WTC11 (cell line): ENCODE results near the gene NTRK1. TPM values are rescaled to one million over a fixed set of nuclear protein-coding genes. Genes with fewer than 3 reads are reported as not detected.

Experiments used
- ATAC-seq: fragments of 200-7000 bp; cut with Tn5 transposase; 2 replicates; pipeline ENCODE4 v1.10.0; 2021; ENCODE audit warnings: mild to moderate bottlenecking, moderate library complexity
- CTCF ChIA-PET: fragments of 300-600 bp; sonication (Branson Sonifier 250); formaldehyde crosslinking; loops from one replicate; lab custom pipeline; 2021; ENCODE audit warnings: antibody characterized with exemption; lab: Charles Lee
- POLR2A ChIA-PET: fragments of 350-600 bp; sonication (Branson Sonifier 250); formaldehyde crosslinking; loops from one replicate; lab custom pipeline; 2021; ENCODE audit warnings: antibody characterized with exemption; lab: Charles Lee
- DNase-seq: peaks from one replicate; pipeline ENCODE4 v3.0.0; 2021; ENCODE audit warnings: low spot score
- H3K27ac Mint-ChIP-seq: 2 replicates; pipeline ENCODE4 v1.8.0; 2021; ENCODE audit warnings: mixed read lengths
- H3K27me3 Mint-ChIP-seq: 2 replicates; pipeline ENCODE4 v1.8.0; 2021; ENCODE audit warnings: low read depth, mild to moderate bottlenecking, moderate library complexity, mixed read lengths
- H3K36me3 Mint-ChIP-seq: 2 replicates; pipeline ENCODE4 v1.8.0; 2021; ENCODE audit warnings: mixed read lengths
- H3K4me1 Mint-ChIP-seq: 2 replicates; pipeline ENCODE4 v1.8.0; 2022; ENCODE audit warnings: mixed read lengths
- H3K4me3 Mint-ChIP-seq: 2 replicates; pipeline ENCODE4 v1.8.0; 2021; ENCODE audit warnings: mild to moderate bottlenecking, moderate library complexity, mixed read lengths
- H3K9me3 Mint-ChIP-seq: 2 replicates; pipeline ENCODE4 v1.8.0; 2021; ENCODE audit warnings: mixed read lengths
- CBFB ChIP-seq: sonication (generic); formaldehyde crosslinking; IDR thresholded peaks from 2 replicates; pipeline ENCODE4 v1.8.1; 2022; ENCODE audit warnings: mild to moderate bottlenecking, low read depth, missing genetic modification reagents
- CDX4 ChIP-seq: fragments of 250-450 bp; sonication (Bioruptor Pico); IDR thresholded peaks from 2 replicates; pipeline ENCODE4 v1.9.0; 2021; ENCODE audit warnings: moderate library complexity, mild to moderate bottlenecking, inconsistent platforms, borderline replicate concordance
- CTCF ChIP-seq: fragments of 200-600 bp; IDR thresholded peaks from 2 replicates; pipeline ENCODE4 v1.8.0; 2022; ENCODE audit warnings: antibody characterized with exemption
- E2F1 ChIP-seq: sonication (generic); formaldehyde crosslinking; IDR thresholded peaks from 2 replicates; pipeline ENCODE4 v1.8.0; 2022; ENCODE audit warnings: mild to moderate bottlenecking, missing genetic modification reagents
- GRHL2 ChIP-seq: fragments of 250-450 bp; sonication (Bioruptor Pico); IDR thresholded peaks from 2 replicates; pipeline ENCODE4 v1.8.0; 2022; ENCODE audit warnings: mild to moderate bottlenecking, moderate library complexity; ENCODE audit not compliant: insufficient replicate concordance, severe bottlenecking
- HMGA2 ChIP-seq: fragments of 250-450 bp; sonication (Bioruptor Pico); IDR thresholded peaks from 2 replicates; pipeline ENCODE4 v1.4.0; 2021; ENCODE audit warnings: mild to moderate bottlenecking, moderate library complexity
- HMGXB4 ChIP-seq: sonication (generic); formaldehyde crosslinking; IDR thresholded peaks from 2 replicates; pipeline ENCODE4 v1.8.1; 2023; ENCODE audit warnings: mild to moderate bottlenecking, moderate library complexity, missing genetic modification reagents
- MYBL2 ChIP-seq: sonication (generic); formaldehyde crosslinking; IDR thresholded peaks from 2 replicates; pipeline ENCODE4 v1.8.1; 2023; ENCODE audit warnings: mild to moderate bottlenecking, moderate library complexity, missing genetic modification reagents
- NFATC4 ChIP-seq: fragments of 250-450 bp; sonication (Bioruptor Pico); IDR thresholded peaks from 2 replicates; pipeline ENCODE4 v1.9.0; 2021; ENCODE audit warnings: mild to moderate bottlenecking
- NR3C1 ChIP-seq: sonication (generic); formaldehyde crosslinking; conservative IDR thresholded peaks from 2 replicates; pipeline ENCODE4 v1.8.1; 2023; ENCODE audit warnings: low read depth, mild to moderate bottlenecking, missing genetic modification reagents
- PRDM15 ChIP-seq: sonication (generic); formaldehyde crosslinking; IDR thresholded peaks from 2 replicates; pipeline ENCODE4 v1.8.0; 2022; ENCODE audit warnings: missing genetic modification reagents
- PRRX2 ChIP-seq: fragments of 250-450 bp; sonication (Bioruptor Pico); IDR thresholded peaks from 2 replicates; pipeline ENCODE4 v1.8.0; 2021; ENCODE audit warnings: mild to moderate bottlenecking
- ZNF121 ChIP-seq: sonication (generic); formaldehyde crosslinking; IDR thresholded peaks from 2 replicates; pipeline ENCODE4 v1.8.0; 2023; ENCODE audit warnings: missing genetic modification reagents
- ZNF219 ChIP-seq: sonication (generic); formaldehyde crosslinking; IDR thresholded peaks from 2 replicates; pipeline ENCODE4 v1.8.0; 2023; ENCODE audit warnings: missing genetic modification reagents, mild to moderate bottlenecking, borderline replicate concordance
- ZNF425 ChIP-seq: fragments of 250-450 bp; sonication (Bioruptor Pico); conservative IDR thresholded peaks from 2 replicates; pipeline ENCODE4 v1.9.0; 2021; ENCODE audit warnings: mild to moderate bottlenecking
- ZNF671 ChIP-seq: fragments of 250-450 bp; sonication (Bioruptor Pico); IDR thresholded peaks from 2 replicates; pipeline ENCODE4 v1.8.0; 2021; ENCODE audit warnings: mild to moderate bottlenecking
- total RNA-seq: library from RNA; stranded (reverse); gene quantifications from 3 replicates; pipeline ENCODE4 v1.2.3, GENCODE V29; 2021

The NTRK1 gene
- total RNA-seq, 1 experiment from 2014 or later = 0.42 TPM

- TF ChIP-seq NR3C1 (CRISPR knock-in tag) (no peak), MYBL2 (no peak)
Measured at GRCh38 chr1:156879876-156880275, 19.2 kb downstream of the NTRK1 start (continued).

- TF ChIP-seq CDX4 (CRISPR knock-in tag) (no peak), PRDM15 (CRISPR knock-in tag) (no peak), HMGXB4 (no peak), PRRX2 (CRISPR knock-in tag) (no peak), E2F1 (CRISPR knock-in tag) (no peak), GRHL2 (CRISPR knock-in tag) (no peak), ZNF121 (CRISPR knock-in tag) (no peak), ZNF425 (CRISPR knock-in tag) (no peak), NFATC4 (CRISPR knock-in tag) (no peak), ZNF671 (CRISPR knock-in tag) (no peak), HMGA2 (no peak), ZNF219 (CRISPR knock-in tag) (no peak), CTCF (no peak), NR3C1 (CRISPR knock-in tag) (no peak), CBFB (no peak)
- TF ChIP-seq, all 79 proteins: peak for 0
- ATAC-seq = no peak
- Mint-ChIP-seq H3K9me3 (no peaks in the 10 kb centered on the region), H3K4me3 (no peak overlapping the region), H3K4me1 (peaks cover 10% of the 10 kb centered on the region), H3K27ac (no peak overlapping the region), H3K27me3 (peaks cover 43% of the 10 kb centered on the region), H3K36me3 (no peaks in the 10 kb centered on the region)
- no peak for DNase-seq
- ChIA-PET POLR2A (interaction anchor here (0.6 kb wide), 1 partner anchor 9 kb away, joined by 3 read pairs; no protein-coding TSS in a partner anchor), CTCF (interaction anchor here (0.8 to 2.4 kb wide), 9 partner anchors 10 to 191 kb away, joined by 3 to 14 read pairs (median 4); partner anchors contain the start of genes CRABP2, LRRC71 and NTRK1)
Measured at GRCh38 chr1:156880473-156880872, 19.8 kb downstream of the NTRK1 start.
